GM21526 (cell line): ENCODE data around the gene KCTD20.
"Not testable (repeated sequence)": the region's sequence is repeated elsewhere in the genome, so short reads cannot be mapped to it uniquely, and the experiment has no call there.

Experiments
- ATAC-seq: cut with Tn5 transposase; IDR thresholded peaks from one replicate; pipeline ENCODE4 v1.9.1; 2021; ENCODE audit warnings: moderate library complexity; ENCODE audit not compliant: unreplicated experiment, low FRiP score

Gene KCTD20

GRCh38 chr6:36442671-36443470 is at the start of gene KCTD20, which contains the start of gene PXT1:
Gene KCTD20 (plus strand): TSS chr6:36443000. CDS start chr6:36470098, 27,098 bp downstream.
Gene PXT1 (minus strand): TSS chr6:36442854. CDS start chr6:36426082, 16,772 bp downstream.
- peak; percentile 69 for ATAC-seq

DNA sequence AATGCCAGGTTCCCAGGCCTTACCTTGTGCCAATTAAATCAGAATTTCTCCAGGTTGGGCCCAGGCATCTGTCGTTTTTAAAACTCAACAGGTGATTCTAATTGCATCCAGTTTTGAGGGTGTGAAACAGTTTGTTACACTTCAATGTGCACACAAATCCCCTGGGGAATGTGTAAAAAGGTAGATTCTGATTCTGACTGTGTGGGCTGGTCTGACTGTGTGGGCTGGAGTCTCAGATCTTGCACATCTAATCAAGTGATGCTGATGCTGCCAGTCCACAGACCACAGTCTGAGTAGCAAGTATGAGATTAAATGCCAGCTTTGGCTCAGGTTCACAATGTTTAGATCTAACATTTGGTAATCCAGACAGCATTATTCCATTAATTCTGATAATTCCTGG is 42.8 kb upstream of the KCTD20 start:
- ATAC-seq = no peak

- ATAC-seq = no peak
Observed at GRCh38 chr6:36402481-36402880, 40.3 kb upstream of the KCTD20 start.

GRCh38 chr6:36404164-36404563 is 38.6 kb upstream of the KCTD20 start:
- no peak for ATAC-seq

DNA sequence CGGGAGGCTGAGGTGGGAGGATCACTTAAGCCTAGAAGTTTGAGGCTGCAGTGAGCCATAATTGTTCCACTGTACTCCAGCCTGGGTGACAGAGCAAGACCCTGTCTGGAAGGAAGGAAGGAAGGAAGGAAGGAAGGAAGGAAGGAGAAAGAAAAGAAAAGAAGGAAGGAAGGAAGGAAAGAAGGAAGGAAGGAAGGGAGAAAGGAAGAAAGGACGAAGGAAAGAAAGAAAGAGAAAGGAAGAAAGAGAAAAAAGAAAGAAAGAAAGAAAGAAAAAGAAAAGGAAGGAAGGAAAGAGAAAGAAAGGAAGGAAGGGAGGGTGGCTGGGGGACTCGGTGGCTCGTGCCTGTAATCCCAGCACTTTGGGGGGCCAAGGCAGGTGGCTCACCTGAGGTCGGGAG is 33.1 kb upstream of the KCTD20 start:
- not testable (repeated sequence) for ATAC-seq

- ATAC-seq = no peak
Observed at GRCh38 chr6:36413489-36414480, 29.0 kb upstream of the KCTD20 start.

GRCh38 chr6:36414481-36414880 is 28.3 kb upstream of the KCTD20 start:
- no peak for ATAC-seq

- ATAC-seq = no peak
Observed at GRCh38 chr6:36418558-36418957, 24.2 kb upstream of the KCTD20 start.

GRCh38 chr6:36419310-36419709 is 23.5 kb upstream of the KCTD20 start:
- ATAC-seq = no peak

- ATAC-seq = no peak
Observed at GRCh38 chr6:36422714-36423100, 20.1 kb upstream of the KCTD20 start.

DNA sequence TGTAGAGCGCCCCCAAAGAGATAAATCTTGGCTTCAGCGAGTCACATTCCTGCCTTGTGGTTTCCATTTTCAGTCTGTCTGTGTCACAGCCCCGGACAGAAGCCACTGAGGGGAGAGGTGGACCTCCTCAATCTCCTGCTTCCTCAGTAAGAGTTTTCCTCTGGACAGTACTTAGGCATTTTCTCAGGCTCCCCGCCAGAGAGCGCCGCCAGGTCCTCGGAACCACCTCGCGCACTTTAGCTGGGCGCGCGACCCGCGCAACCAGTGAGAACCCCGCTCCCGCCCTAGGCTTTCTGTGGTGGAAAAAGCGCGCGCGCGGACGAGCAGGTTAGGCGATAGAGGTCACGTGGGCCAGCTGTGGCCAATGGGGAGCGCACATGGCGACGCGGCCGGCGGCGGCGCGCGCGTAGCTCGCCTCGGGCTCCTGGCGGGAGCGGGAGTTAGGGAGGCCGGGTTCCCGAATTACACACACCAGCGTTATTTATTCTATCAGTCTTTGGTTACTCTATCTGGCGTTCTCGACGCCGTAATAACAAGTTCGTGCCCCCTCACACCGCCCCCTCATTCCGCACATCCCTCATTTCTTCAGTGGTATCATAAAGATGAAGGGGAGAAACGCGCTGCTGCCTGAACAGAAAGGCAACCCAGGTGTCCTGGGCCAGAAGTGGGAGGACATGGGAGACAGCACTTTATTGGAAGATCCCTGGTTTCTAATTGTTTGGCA is 19.5 kb upstream of the KCTD20 start:
- ATAC-seq = peak; percentile 88

GRCh38 chr6:36426622-36427021 is 16.2 kb upstream of the KCTD20 start:
- no peak for ATAC-seq

DNA sequence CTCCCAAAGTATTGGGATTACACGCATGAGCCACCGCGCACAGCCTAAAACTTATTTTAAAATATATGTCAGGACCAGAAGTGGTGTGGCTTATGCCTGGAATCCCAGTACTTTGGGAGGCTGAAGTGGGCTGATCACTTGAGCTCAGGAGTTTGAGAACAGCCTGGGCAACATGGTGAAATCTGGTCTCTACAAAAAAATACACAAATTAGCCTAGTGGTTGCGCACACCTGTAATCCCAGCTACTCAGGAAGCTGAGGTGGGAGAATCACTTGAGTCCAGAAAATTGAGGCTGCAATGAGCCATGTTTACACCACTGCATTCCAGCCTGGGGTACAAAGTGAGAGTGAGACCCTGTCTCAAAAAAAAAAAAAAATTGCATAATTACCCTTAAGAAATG is 13.9 kb upstream of the KCTD20 start:
- ATAC-seq = no peak

DNA sequence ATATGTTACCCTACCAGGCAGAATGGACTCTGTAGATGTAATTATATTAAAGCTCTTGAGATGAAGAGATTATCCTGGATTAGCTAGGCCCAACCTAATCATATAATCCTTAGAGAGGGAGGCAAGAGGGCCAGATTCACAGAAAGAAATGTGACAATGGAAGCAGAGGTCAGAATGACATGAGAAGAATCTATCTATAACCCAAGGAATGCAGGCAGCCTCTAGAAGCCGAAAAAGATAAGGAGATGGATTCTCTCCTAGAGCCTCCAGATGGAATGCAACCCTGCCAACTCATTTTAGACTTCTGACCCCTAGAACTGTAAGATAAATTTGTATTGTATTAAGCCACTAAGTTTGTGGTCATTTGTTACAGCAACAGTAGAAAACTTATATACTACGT is 12.4 kb upstream of the KCTD20 start:
- ATAC-seq = no peak

- no peak for ATAC-seq
Observed at GRCh38 chr6:36431197-36431596, 11.6 kb upstream of the KCTD20 start.

DNA sequence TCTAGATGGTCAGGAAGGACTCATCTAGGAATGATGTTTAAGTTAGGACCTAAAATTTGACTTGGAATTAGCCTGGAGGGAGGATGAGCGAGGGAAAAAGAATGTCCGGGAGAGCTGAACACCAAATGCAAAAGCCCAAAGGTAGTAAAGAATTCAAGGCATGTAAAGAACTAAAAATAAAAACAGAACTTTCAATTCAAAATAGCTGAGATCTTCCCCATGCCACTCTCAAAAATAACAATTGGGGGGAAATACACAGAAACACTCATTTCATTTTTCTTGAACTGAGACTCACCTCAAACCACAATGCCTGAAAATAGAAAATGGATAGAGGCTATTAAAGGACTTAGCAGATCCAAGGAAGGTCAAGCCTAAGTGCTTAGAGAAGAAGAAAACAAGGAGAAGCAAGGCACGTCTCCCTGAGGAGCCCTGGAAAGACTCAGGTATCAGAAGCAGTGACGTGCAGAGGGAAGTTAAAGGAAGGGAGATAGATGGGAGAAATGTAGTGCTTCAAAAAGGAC is 10.6 kb upstream of the KCTD20 start:
- ATAC-seq = no peak

- no peak for ATAC-seq
Observed at GRCh38 chr6:36436466-36436865, 6.3 kb upstream of the KCTD20 start.

DNA sequence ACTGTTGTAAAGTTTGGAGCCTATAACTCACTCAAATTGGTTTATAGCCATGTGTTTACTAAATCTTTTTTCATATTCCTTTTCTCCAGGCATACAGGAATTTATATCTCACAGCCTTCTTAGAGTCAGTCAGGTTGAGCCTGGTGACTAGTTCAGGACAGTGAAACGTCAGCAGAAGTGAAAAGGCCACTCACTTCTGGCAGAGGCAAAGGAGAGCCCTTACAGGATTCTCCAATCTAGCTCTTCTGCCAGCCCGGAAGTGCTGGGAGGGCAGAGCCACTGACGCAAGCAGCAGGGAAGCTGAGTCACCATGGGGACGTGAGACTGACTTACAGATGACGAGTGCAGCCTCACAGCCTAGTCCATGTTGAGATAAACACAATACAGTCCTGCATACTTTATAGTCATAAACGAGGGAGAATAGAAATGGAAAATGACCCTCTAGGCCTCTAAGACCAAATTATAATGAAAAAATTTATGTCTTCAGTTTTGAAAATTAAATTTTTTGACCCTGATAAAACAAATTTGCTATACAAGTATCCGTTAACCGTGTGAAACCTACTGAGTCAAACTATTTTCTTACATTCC is 1.4 kb upstream of the KCTD20 start:
- peak; percentile 57 for ATAC-seq

- ATAC-seq = no peak
Observed at GRCh38 chr6:36442103-36442670, 613 bp upstream of the KCTD20 start.
